Smooth muscle cell (in vitro differentiated cells): ENCODE results near the gene DUSP28. TPM values are rescaled to one million over a fixed set of nuclear protein-coding genes. Genes with fewer than 3 reads are reported as not detected.

Source experiments
- DNase-seq: peaks from one replicate; lab custom pipeline; 2025; ENCODE audit not compliant: unreplicated experiment; lab: John Stamatoyannopoulos, UW
- H2AFZ ChIP-seq: fragments of 200-600 bp; sonication (generic); 2 replicates; pipeline ENCODE4 v1.6.0; 2016; ENCODE audit warnings: antibody characterized with exemption, low read depth, mild to moderate bottlenecking
- H3F3A ChIP-seq: fragments of 200-600 bp; sonication (generic); 2 replicates; pipeline ENCODE4 v1.6.0; 2017; ENCODE audit warnings: antibody characterized with exemption, low read depth
- H3K27ac ChIP-seq: fragments of 200-600 bp; sonication (generic); 2 replicates; pipeline ENCODE4 v1.5.1; 2016; ENCODE audit warnings: low read depth, mild to moderate bottlenecking
- H3K27me3 ChIP-seq: fragments of 200-600 bp; sonication (generic); 2 replicates; pipeline ENCODE4 v1.6.1; 2016; ENCODE audit warnings: low read depth, mild to moderate bottlenecking
- H3K36me3 ChIP-seq: fragments of 200-600 bp; sonication (generic); 2 replicates; pipeline ENCODE4 v1.5.1; 2016; ENCODE audit warnings: low read depth
- H3K4me1 ChIP-seq: fragments of 200-600 bp; sonication (generic); 2 replicates; pipeline ENCODE4 v1.5.1; 2016; ENCODE audit warnings: low read depth
- H3K4me2 ChIP-seq: fragments of 200-600 bp; sonication (generic); 2 replicates; pipeline ENCODE4 v1.6.0; 2016; ENCODE audit warnings: mild to moderate bottlenecking
- H3K4me3 ChIP-seq: fragments of 200-600 bp; sonication (generic); 2 replicates; pipeline ENCODE4 v1.5.1; 2016; ENCODE audit warnings: mild to moderate bottlenecking
- H3K79me2 ChIP-seq: fragments of 200-600 bp; sonication (generic); 2 replicates; pipeline ENCODE4 v1.6.0; 2016; ENCODE audit warnings: low read depth, mild to moderate bottlenecking
- H3K9ac ChIP-seq: fragments of 200-600 bp; sonication (generic); 2 replicates; pipeline ENCODE4 v1.6.0; 2016; ENCODE audit warnings: low read depth
- H3K9me3 ChIP-seq: fragments of 200-600 bp; sonication (generic); replicated peaks from 2 replicates; pipeline ENCODE4 v1.5.1; 2016; ENCODE audit warnings: low read depth
- H4K20me1 ChIP-seq: fragments of 200-600 bp; sonication (generic); 2 replicates; pipeline ENCODE4 v1.6.0; 2016; ENCODE audit warnings: low read depth
- WGBS: methylation state at CpG from one replicate; pipeline ENCODE4 v1.1.7; 2016; ENCODE audit warnings: low lambda C conversion rate; 5-methylcytosine and 5-hydroxymethylcytosine counted together
- polyA plus RNA-seq: library from polyadenylated mRNA; unstranded; fragments of >200 nt; fragmentation: Nextera tagmentation; extraction: Ambion mirVana; gene quantifications from 2 replicates; pipeline ENCODE4 v1.2.1, GENCODE V29; 2016
- total RNA-seq: library from RNA; depleted of rRNA; stranded (reverse); fragments of >200 nt; gene quantifications from 2 replicates; pipeline ENCODE4 v1.2.3, GENCODE V29; 2014
- TF ChIP-seq, protein P1 (sequence below): fragments of 200-600 bp; sonication (generic); IDR thresholded peaks from 2 replicates; pipeline ENCODE4 v1.5.1; 2017; ENCODE audit warnings: borderline replicate concordance, mild to moderate bottlenecking, antibody characterized with exemption; ENCODE audit not compliant: insufficient read depth, poor library complexity, severe bottlenecking

The DUSP28 gene
- total and polyA plus RNA-seq, 2 experiments from 2014 or later = 2.2 to 6.4 TPM

DNA sequence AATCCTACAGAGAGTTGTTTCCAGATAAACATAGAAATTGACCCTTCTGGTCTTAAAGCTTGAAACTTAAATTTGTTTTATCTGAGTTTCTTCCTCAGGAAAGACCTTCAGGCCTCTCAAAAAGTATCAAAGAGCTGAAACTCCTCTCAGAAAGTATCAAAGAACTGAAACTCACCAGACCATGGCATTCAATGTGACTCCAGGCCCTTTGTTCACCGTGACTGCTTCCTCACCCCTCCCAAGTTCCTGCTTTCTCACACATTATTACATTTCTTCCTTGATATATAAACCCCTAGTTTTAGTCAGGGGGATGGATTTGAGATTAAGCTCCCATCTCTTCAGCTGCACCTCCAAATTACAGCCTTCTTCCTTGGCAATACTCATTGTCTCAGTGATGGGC, 8.3 kb upstream of the DUSP28 start:
- Histone ChIP-seq H3K4me3 (no peak overlapping the region), H3K27me3 (no peaks in the 10 kb centered on the region), H4K20me1 (peaks cover 12% of the 10 kb centered on the region), H3K9ac (no peak overlapping the region), H3K27ac (no peak overlapping the region), H3K9me3 (peaks cover 7% of the 10 kb centered on the region), H3K79me2 (no peaks in the 10 kb centered on the region), H3K4me2 (no peak overlapping the region), H3F3A (no peaks in the 10 kb centered on the region), H2AFZ (no peak overlapping the region), H3K4me1 (no peaks in the 10 kb centered on the region), H3K36me3 (no peaks in the 10 kb centered on the region)
- WGBS = 0% methylated on average over 1 of the region's 1 CpG
- TF ChIP-seq, protein P1, sequence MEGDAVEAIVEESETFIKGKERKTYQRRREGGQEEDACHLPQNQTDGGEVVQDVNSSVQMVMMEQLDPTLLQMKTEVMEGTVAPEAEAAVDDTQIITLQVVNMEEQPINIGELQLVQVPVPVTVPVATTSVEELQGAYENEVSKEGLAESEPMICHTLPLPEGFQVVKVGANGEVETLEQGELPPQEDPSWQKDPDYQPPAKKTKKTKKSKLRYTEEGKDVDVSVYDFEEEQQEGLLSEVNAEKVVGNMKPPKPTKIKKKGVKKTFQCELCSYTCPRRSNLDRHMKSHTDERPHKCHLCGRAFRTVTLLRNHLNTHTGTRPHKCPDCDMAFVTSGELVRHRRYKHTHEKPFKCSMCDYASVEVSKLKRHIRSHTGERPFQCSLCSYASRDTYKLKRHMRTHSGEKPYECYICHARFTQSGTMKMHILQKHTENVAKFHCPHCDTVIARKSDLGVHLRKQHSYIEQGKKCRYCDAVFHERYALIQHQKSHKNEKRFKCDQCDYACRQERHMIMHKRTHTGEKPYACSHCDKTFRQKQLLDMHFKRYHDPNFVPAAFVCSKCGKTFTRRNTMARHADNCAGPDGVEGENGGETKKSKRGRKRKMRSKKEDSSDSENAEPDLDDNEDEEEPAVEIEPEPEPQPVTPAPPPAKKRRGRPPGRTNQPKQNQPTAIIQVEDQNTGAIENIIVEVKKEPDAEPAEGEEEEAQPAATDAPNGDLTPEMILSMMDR = no peak
- no peak for DNase-seq

DNA sequence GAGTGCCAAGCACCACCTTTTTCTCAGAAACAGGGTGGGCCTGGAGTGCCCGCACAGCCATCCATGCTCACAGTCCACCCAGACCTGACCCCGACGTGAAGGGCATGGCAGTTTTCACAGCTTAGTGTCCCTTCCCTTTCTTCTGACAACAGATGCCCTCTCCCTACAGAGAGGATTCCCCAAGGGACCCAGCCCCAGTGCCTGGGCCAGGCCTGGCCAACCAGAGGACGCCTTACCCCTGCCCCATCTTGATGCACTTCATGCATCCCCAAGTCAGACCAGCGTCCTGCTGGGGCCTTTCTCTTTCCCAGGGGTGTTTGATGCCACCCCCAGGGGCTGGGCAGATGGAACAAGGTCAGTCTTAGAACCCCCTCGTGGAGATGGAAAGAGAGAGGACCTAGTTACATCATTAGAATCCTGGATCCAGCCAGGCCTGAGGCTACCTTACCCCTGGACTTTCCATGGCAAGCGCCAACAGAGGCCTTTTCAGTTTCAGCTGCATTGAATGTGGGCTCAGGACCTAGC, 6.1 kb upstream of the DUSP28 start:
- DNase-seq = no peak
- Histone ChIP-seq H4K20me1 (peaks cover 25% of the 10 kb centered on the region), H3K4me2 (no peak overlapping the region), H3F3A (no peaks in the 10 kb centered on the region), H3K4me3 (no peak overlapping the region), H3K79me2 (peaks cover 11% of the 10 kb centered on the region), H3K4me1 (peaks cover 5% of the 10 kb centered on the region), H3K9ac (no peak overlapping the region), H2AFZ (no peak overlapping the region), H3K9me3 (peaks cover 7% of the 10 kb centered on the region), H3K36me3 (no peaks in the 10 kb centered on the region), H3K27ac (no peak overlapping the region), H3K27me3 (no peaks in the 10 kb centered on the region)
- TF ChIP-seq, protein P1 = no peak
- 94% methylated on average over 7 of the region's 7 CpGs for WGBS

DNA sequence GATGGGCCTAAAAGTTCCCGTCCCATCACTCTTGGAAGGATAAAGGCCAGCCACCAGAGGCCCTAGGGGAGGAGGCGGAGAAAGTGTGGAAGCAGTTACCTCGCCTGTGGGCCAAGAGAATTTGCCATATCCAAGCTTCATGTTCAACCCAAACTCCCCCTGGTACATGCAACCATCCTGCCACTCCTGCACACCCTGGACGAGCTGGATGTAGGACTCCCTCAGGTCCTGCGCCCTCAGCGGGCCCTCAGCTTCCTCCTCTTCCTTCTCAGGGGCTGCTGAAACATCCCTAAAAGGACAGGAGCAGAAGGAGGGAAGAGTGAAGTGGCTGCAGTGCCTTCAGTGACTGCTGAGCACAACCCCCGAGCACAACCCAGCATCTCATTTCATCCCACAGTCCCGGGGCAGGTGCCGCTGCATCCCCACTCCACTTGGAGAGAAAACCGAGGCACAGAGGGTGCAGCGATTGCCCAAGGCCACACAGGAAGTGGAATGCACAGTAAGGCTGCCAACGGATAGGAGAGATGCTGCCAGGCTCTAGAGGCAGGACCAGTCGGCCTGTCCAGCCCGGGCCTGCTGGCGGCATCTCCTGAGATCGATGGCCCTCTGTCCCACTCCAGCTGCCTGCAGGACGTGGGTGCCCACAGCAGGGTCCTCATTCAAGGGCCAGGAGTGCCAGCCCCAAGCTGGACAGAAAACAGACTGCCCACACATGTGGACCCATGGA, 5.2 kb upstream of the DUSP28 start:
- Histone ChIP-seq H3K9ac (no peak overlapping the region), H3F3A (no peaks in the 10 kb centered on the region), H2AFZ (no peak overlapping the region), H3K4me2 (no peak overlapping the region), H3K36me3 (no peaks in the 10 kb centered on the region), H3K79me2 (peaks cover 17% of the 10 kb centered on the region), H3K4me1 (peaks cover 5% of the 10 kb centered on the region), H3K27me3 (no peaks in the 10 kb centered on the region), H3K4me3 (no peak overlapping the region), H4K20me1 (peaks cover 34% of the 10 kb centered on the region), H3K27ac (no peak overlapping the region), H3K9me3 (peaks cover 7% of the 10 kb centered on the region)
- no peak for DNase-seq
- TF ChIP-seq, protein P1 = no peak
- WGBS = 95% methylated on average over 17 of the region's 17 CpGs
